Neuronal stem cell (in vitro differentiated cells): ENCODE data around the gene ALDH3B1.

Experiments used
- DNase-seq: peaks from one replicate; pipeline ENCODE4 v3.0.0-alpha.2; 2013; ENCODE audit warnings: low spot score
- H2AFZ ChIP-seq: one replicate; pipeline ENCODE4 v1.6.1; 2013; ENCODE audit warnings: mild to moderate bottlenecking, low read length, inconsistent platforms
- H2AK5ac ChIP-seq: 2 replicates; pipeline ENCODE4 v1.6.1; 2013; ENCODE audit warnings: low read depth, mild to moderate bottlenecking, inconsistent platforms, low read length, moderate library complexity, mixed read lengths
- H2BK120ac ChIP-seq: 2 replicates; pipeline ENCODE4 v1.6.1; 2013; ENCODE audit warnings: low read depth, mild to moderate bottlenecking, inconsistent platforms, low read length, moderate library complexity, mixed read lengths
- H2BK12ac ChIP-seq: one replicate; pipeline ENCODE4 v1.6.1; 2013; ENCODE audit warnings: low read length, inconsistent platforms
- H2BK15ac ChIP-seq: 2 replicates; pipeline ENCODE4 v1.6.1; 2013; ENCODE audit warnings: mild to moderate bottlenecking, low read length, inconsistent platforms, mixed read lengths
- H2BK5ac ChIP-seq: one replicate; pipeline ENCODE4 v1.6.1; 2013; ENCODE audit warnings: inconsistent platforms, mild to moderate bottlenecking, low read length, moderate library complexity
- H3K14ac ChIP-seq: one replicate; pipeline ENCODE4 v1.6.1; 2013; ENCODE audit warnings: low read length, inconsistent platforms
- H3K18ac ChIP-seq: 2 replicates; pipeline ENCODE4 v1.6.1; 2013; ENCODE audit warnings: low read length, inconsistent platforms
- H3K23ac ChIP-seq: 2 replicates; pipeline ENCODE4 v1.6.1; 2013; ENCODE audit warnings: low read depth, mild to moderate bottlenecking, mixed read lengths, low read length, inconsistent platforms; ENCODE audit not compliant: poor library complexity
- H3K27ac ChIP-seq: replicated peaks from 3 replicates; pipeline ENCODE4 v1.5.1; 2013; ENCODE audit warnings: low read length, inconsistent platforms
- H3K27me3 ChIP-seq, 3 experiments: 2 replicates each; pipeline ENCODE4 v1.6.1; 2013; ENCODE audit warnings: low read length in 3 of 3, mild to moderate bottlenecking in 2 of 3, inconsistent platforms in 1 of 3, low read depth in 1 of 3, mixed read lengths in 1 of 3, moderate library complexity in 1 of 3; ENCODE audit not compliant: control insufficient read depth in 3 of 3, insufficient read depth in 3 of 3
- H3K36me3 ChIP-seq, 2 donors: replicated peaks in 1 of 2; 2 replicates each; pipeline ENCODE4 v1.6.1; 2013; ENCODE audit warnings: low read length in 2 of 2; ENCODE audit not compliant: control insufficient read depth in 2 of 2, insufficient read depth in 2 of 2
- H3K4ac ChIP-seq: 2 replicates; pipeline ENCODE4 v1.6.1; 2013; ENCODE audit warnings: inconsistent platforms, mild to moderate bottlenecking, low read length, moderate library complexity
- H3K4me1 ChIP-seq, 2 donors: 1 replicate in 1 of 2; 2 replicates in 1 of 2; pipeline ENCODE4 v1.6.1; 2013; ENCODE audit warnings: low read length in 2 of 2, low read depth in 1 of 2; ENCODE audit not compliant: control insufficient read depth in 2 of 2, insufficient read depth in 1 of 2
- H3K4me2 ChIP-seq: one replicate; pipeline ENCODE4 v1.6.1; 2013; ENCODE audit warnings: mild to moderate bottlenecking, low read length, inconsistent platforms; ENCODE audit not compliant: insufficient read depth, poor library complexity, severe bottlenecking
- H3K4me3 ChIP-seq, 2 donors: 2 replicates each; pipeline ENCODE4 v1.5.1; 2013; ENCODE audit warnings: low read length in 2 of 2, mild to moderate bottlenecking in 2 of 2, inconsistent platforms in 1 of 2, moderate library complexity in 1 of 2
- H3K79me1 ChIP-seq: one replicate; pipeline ENCODE4 v1.6.1; 2013; ENCODE audit warnings: low read depth, mild to moderate bottlenecking, inconsistent platforms, low read length, moderate library complexity
- H3K9ac ChIP-seq: one replicate; pipeline ENCODE4 v1.6.1; 2013; ENCODE audit warnings: mild to moderate bottlenecking, low read depth, low read length, inconsistent platforms; ENCODE audit not compliant: poor library complexity
- H3K9me3 ChIP-seq, 2 donors: replicated peaks in 1 of 2; 2 replicates each; pipeline versions ENCODE3 to v1.6.1; 2013; ENCODE audit warnings: low read length in 2 of 2, mild to moderate bottlenecking in 2 of 2, inconsistent platforms in 1 of 2, low read depth in 1 of 2, mixed read lengths in 1 of 2, moderate library complexity in 1 of 2; ENCODE audit not compliant: control insufficient read depth in 2 of 2, insufficient read depth in 1 of 2
- H4K8ac ChIP-seq: one replicate; pipeline ENCODE4 v1.6.1; 2013; ENCODE audit warnings: low read depth, mild to moderate bottlenecking, inconsistent platforms, low read length, moderate library complexity
- H4K91ac ChIP-seq: one replicate; pipeline ENCODE4 v1.6.1; 2013; ENCODE audit warnings: low read length, low read depth, mild to moderate bottlenecking, inconsistent platforms; ENCODE audit not compliant: poor library complexity
- WGBS, 2 donors: extraction: QIAGEN DNeasy Blood & Tissue Kit; methylation state at CpG; one replicate each; pipeline ENCODE4 v1.1.7; 2013; ENCODE audit warnings: missing lambda C conversion rate in 2 of 2, mixed read lengths in 1 of 2; ENCODE audit not compliant: insufficient read length in 2 of 2, insufficient replicate concordance in 1 of 2; ENCODE audit errors: extremely low coverage in 2 of 2; 5-methylcytosine and 5-hydroxymethylcytosine counted together

The ALDH3B1 gene

DNA sequence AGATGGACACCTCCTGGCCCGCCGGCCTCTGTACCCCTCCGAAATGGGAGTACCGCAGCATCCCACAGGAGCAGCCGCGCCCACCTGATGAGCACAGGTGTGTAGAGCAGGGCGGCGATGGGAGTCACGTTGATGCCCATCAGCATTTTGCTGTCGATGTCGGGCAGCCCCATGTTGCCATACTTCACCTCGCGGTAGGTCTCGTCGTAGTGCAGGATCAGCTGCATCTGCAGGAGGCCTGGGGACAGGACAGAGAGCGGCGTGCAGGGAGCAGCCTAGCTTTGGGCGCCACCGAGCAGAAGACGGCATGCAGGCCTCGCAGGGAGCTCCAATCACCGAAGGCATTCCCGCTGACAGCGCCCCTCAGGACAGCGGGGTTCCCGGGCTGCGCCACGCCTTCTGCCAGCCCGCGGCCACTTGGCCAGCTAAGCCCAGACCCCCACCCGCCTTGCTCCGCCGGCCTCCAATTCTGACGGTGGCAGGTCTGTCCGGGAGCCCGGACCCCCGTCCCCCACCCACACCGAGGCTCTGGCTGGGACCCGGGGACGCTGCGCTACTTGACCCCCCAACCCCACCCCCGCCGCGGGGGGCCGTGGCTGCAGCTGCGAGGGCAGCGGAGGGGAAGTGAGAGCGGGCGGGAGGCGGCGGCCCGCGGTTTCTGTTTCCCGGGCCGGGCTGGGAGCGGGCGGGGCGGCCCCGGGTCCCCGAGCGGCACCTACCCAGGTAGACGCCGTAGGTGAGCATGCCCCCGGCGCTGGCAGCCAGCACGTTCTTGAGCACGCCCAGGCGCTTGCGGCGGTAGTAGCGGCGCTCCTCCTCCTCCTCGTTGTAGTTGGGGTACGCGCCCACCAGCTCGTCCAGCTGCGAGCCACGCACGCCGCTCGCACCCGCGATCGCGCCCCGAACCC, 6.9 kb upstream of the ALDH3B1 start:
- no peak overlapping the region for H3K4ac ChIP-seq
- H4K8ac ChIP-seq = no peak overlapping the region
- peaks cover 0 to 12% (median 0%) of the 10 kb centered on the region in 3 experiments for H3K27me3 ChIP-seq
- peak overlapping the region; percentile 95 for H3K18ac ChIP-seq
- peak overlapping the region; percentile 81 for H3K9ac ChIP-seq
- H3K27ac ChIP-seq = no peak overlapping the region
- no peak overlapping the region for H2BK12ac ChIP-seq
- peaks cover 6% of the 10 kb centered on the region for H3K79me1 ChIP-seq
- H3K4me3 ChIP-seq = peak overlapping the region; percentile 37 to 86
- no peaks in the 10 kb centered on the region for H3K9me3 ChIP-seq
- DNase-seq = no peak
- H3K4me1 ChIP-seq = peaks cover 11 to 18% of the 10 kb centered on the region in 2 donors
- no CpG with 5 or more reads among the region's 86 CpGs for WGBS, 2 donors
- peak overlapping the region; percentile 94 for H3K4me2 ChIP-seq
- H2BK15ac ChIP-seq = peak overlapping the region; percentile 74
- peak overlapping the region; percentile 75 for H3K23ac ChIP-seq
- no peak overlapping the region for H2BK5ac ChIP-seq
- H2AK5ac ChIP-seq = peak overlapping the region; percentile 56
- peak overlapping the region; percentile 71 for H2AFZ ChIP-seq
- no peak overlapping the region for H2BK120ac ChIP-seq
- no peak overlapping the region for H4K91ac ChIP-seq
- peak overlapping the region; percentile 82 for H3K14ac ChIP-seq
- no peaks in the 10 kb centered on the region for H3K36me3 ChIP-seq

DNA sequence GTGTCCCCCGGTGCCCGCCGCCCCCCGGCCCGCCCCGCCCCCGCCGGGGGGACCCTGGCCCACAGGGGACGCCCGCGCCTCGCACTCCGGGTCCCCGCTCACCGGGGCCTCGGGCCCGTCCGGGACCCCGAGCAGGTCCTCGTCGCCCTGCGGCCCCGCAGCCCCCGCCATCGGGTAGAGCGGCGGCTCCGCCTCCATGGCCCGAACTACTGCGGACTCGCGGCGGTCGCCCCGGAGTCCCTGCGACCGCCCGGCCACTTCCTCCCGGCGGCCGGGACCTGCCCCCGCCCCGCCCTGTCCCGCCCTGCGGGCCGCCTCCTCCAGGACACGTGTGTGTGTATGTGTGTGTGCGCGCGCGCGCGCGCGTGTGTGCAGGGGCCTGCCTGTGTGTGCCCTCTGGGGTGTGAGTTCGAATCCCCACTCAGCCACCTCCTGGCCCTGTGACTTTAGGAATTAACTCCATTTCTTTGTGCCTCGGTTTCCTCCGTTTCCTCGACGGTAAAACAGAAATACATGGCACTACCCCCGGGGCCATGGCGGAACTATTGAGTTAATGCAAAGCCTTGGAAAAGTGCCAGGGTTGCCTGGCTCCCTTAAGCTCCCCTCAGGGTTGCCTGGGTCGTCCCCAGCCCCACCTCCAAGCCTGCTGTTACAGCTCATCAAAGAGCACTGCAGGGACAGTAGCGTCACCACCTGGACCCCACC, 6.1 kb upstream of the ALDH3B1 start, which contains the start of gene UNC93B1:
UNC93B1 (minus strand) TSS at position 252 of the 705 bp plus-strand sequence; CDS start at position 198, 54 bp downstream.
- no CpG with 5 or more reads among the region's 64 CpGs for WGBS, 2 donors
- Histone ChIP-seq H2AK5ac (peak within 1 kb of the TSS; percentile 97), H4K91ac (peak within 1 kb of the TSS; percentile 53), H3K23ac (peak within 1 kb of the TSS; percentile 95), H3K4me2 (peak within 1 kb of the TSS; percentile 94), H3K27ac (no peak within 1 kb of the TSS), H3K9ac (peak within 1 kb of the TSS; percentile 81), H3K79me1 (peaks cover 6% of the 10 kb centered on the region), H2BK120ac (peak within 1 kb of the TSS; percentile 91), H2AFZ (peak within 1 kb of the TSS; percentile 71), H3K14ac (peak within 1 kb of the TSS; percentile 89), H2BK5ac (no peak within 1 kb of the TSS), H2BK15ac (peak within 1 kb of the TSS; percentile 100), H3K4me1 (peaks cover 11 to 18% of the 10 kb centered on the region in 2 donors), H3K18ac (peak within 1 kb of the TSS; percentile 95), H3K4ac (peak within 1 kb of the TSS; percentile 58), H2BK12ac (peak within 1 kb of the TSS; percentile 99), H3K27me3 (peaks cover 0 to 12% (median 0%) of the 10 kb centered on the region in 3 experiments), H3K36me3 (no peaks in the 10 kb centered on the region), H4K8ac (peak within 1 kb of the TSS; percentile 65), H3K4me3 (peak within 1 kb of the TSS; percentile 37 to 86), H3K9me3 (no peaks in the 10 kb centered on the region)
- peak; percentile 47 for DNase-seq

DNA sequence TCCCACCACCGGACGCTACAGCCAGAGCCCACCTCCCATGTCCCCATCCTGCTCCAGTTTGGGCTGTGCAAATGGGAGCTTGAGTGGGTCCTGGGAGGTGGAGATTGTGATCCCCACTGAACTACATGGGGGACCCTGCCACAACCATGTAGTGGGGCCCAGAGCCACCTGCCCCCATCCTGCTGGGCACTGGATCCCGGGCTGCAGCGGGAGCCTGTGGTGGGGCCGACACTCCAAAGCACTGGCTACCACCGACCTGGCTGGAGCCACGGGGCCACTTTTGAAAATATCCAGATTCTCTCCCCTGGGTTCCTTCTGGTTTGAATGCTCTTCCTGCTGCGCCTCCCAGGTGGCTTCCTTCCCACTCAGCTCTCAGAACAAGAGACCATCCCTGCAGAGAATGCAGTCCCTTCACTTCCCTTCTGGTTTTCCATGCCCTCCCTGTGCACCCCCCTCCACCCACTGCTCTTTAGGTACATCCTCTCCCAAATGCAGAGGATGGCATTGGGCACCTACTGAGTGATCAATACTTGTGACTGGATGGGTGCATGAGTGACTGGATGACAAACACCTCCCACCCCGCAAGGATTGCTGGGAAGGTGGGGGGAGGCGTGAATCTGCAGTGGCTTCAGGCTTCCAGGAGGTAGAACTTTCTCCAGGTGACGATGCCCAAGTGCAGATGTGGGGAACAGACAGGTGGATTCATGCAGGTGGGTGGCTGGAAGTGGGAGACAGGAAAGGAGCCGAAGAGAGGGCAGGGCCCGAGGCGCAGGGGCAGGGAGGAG, 5.4 kb upstream of the ALDH3B1 start:
- Histone ChIP-seq H3K4me3 (peak overlapping the region; percentile 37 to 86), H2BK15ac (peak overlapping the region; percentile 100), H3K36me3 (no peaks in the 10 kb centered on the region), H2BK120ac (peak overlapping the region; percentile 91), H3K4me1 (peaks cover 10 to 14% of the 10 kb centered on the region in 2 donors), H2BK12ac (peak overlapping the region; percentile 99), H3K9me3 (no peaks in the 10 kb centered on the region), H3K14ac (peak overlapping the region; percentile 89), H3K27me3 (peaks cover 0 to 12% (median 0%) of the 10 kb centered on the region in 3 experiments), H3K4ac (peak overlapping the region; percentile 58), H3K27ac (no peak overlapping the region), H2BK5ac (no peak overlapping the region), H4K91ac (peak overlapping the region; percentile 53), H2AFZ (peak overlapping the region; percentile 71), H3K4me2 (no peak overlapping the region), H3K79me1 (peaks cover 6% of the 10 kb centered on the region), H3K18ac (peak overlapping the region; percentile 89), H3K23ac (peak overlapping the region; percentile 95), H4K8ac (peak overlapping the region; percentile 65), H2AK5ac (peak overlapping the region; percentile 97), H3K9ac (peak overlapping the region; percentile 30)
- no peak for DNase-seq
- no CpG with 5 or more reads among the region's 14 CpGs for WGBS, 2 donors
